A549 treated with AZD9567 at 1 μM for 4 hours (cell line): Measurements from ENCODE around the gene PPIG. TPM values are rescaled to one million over a fixed set of nuclear protein-coding genes. Genes with fewer than 3 reads are reported as not detected.

Experiments
- total RNA-seq: library from RNA; stranded (reverse); fragments of 200-300 nt; extraction: Qiagen RNA extraction; gene quantifications from 5 replicates; pipeline ENCODE4 v1.2.3, GENCODE V29; 2022; ENCODE audit not compliant: insufficient read depth

The PPIG gene
- total RNA-seq, result 32.8 to 51.7 TPM (median 39.5 TPM) in 5 replicates

GRCh38 chr2:169584005-169584877 lies at the start of gene PPIG:
PPIG (plus strand) TSS chr2:169584351; CDS start chr2:169604042, 19,691 bp downstream.

DNA sequence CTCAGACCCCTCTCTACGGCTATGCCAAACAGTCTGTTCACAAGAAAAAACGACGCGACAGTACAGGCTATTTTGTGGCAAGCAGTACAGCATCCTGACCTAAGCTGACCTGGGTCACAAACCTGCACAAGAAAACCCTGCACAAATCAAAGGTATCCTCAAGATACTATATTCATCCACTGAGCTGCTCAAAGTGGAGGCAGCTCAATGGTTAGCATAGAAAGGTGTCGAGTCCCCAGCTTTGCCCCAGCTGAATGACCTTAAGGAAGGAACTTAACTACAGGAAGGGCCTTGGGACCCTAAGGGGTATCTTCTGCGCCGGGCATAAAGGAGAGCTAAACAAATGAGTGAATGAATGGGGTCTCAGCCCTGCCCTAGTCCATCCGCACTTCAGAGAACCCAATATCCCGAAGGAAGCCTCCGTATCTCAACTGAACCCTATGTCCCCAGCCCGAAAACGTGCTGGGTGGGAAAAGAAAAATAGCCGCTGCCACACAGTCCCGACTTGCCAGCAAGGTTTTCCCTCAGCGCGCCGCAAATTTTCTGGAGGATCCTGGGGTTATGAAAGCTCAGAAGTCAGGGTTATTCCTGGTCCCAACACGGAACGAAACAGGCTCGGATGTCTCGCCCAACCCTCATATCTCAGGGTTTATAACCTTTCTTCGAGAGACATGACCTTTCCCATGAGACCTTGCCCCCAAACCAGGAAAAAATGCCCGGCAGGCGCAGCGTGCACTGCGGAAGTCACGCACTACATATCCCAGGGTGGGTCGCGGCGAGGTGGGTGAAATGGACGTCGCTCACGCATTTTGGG lies 10.8 kb upstream of the PPIG start, which contains the start of gene FASTKD1:
FASTKD1 (minus strand) TSS at position 706 of the 814 bp plus-strand sequence. CDS start 1,836 bp downstream, outside the sequence.

Other genes starting within 250 kb of the PPIG start
- 0.01 to 0.03 TPM (median 0.02 TPM) in 3 of 5 replicates, not detected in the others for gene LRP2, start 221.8 kb upstream of the PPIG start, total RNA-seq
- 3.2 to 6.3 TPM (median 5.6 TPM) in 5 replicates for gene BBS5, start 104.9 kb upstream of the PPIG start, total RNA-seq
- gene KLHL41, start 74.6 kb upstream of the PPIG start, total RNA-seq, result 0.07 to 0.19 TPM (median 0.13 TPM) in 4 of 5 replicates, not detected in the other
- gene FASTKD1, start 10.5 kb upstream of the PPIG start, total RNA-seq, result 14.7 to 23.3 TPM (median 20.5 TPM) in 5 replicates
- gene CFAP210, start 110.1 kb downstream of the PPIG start, total RNA-seq, result 0.22 to 0.58 TPM (median 0.40 TPM) in 4 of 5 replicates, not detected in the other
- gene PHOSPHO2, start 110.1 kb downstream of the PPIG start, total RNA-seq, result 2.1 to 2.8 TPM (median 2.6 TPM) in 4 of 5 replicates, not detected in the other
- gene KLHL23, start 149.5 kb downstream of the PPIG start, total RNA-seq, result 6.0 to 11.2 TPM (median 8.3 TPM) in 5 replicates
- gene SSB, start 214.5 kb downstream of the PPIG start, total RNA-seq, result 127 to 190 TPM (median 139 TPM) in 5 replicates
- 62.4 to 80.2 TPM (median 66.2 TPM) in 5 replicates for gene METTL5, start 240.6 kb downstream of the PPIG start, total RNA-seq
- 8.7 to 10.9 TPM (median 10.6 TPM) in 5 replicates for gene UBR3, start 243.1 kb downstream of the PPIG start, total RNA-seq